ENCODE data around the gene TMEM131. TPM values are rescaled to one million over a fixed set of nuclear protein-coding genes. Genes with fewer than 3 reads are reported as not detected.
"Not testable (repeated sequence)": the region's sequence is repeated elsewhere in the genome, so short reads cannot be mapped to it uniquely, and the experiment has no call there.

TMEM131 gene
- total RNA-seq, 8 experiments from 2014 or later: 13.3 to 54.6 (median 20.2) TPM

- in situ Hi-C loops (cut with MboI; ENCODE audit: low pct_unique_long_range_greater_than_20kb in 2 of 9, low sequenced_read_pairs in 9 of 9, unreplicated experiment in 9 of 9): no loop called here
- H3K4me1 ChIP-seq (replicated peaks in 1 of 2): no peaks in the 10 kb centered on the region
- H3K4me3 ChIP-seq: no peak overlapping the region
- peak in 3 of 8 experiments; percentile 73 to 93 (median 83) for ATAC-seq (replicated peaks in 6 of 8)
- WGBS, 10 experiments: 0 to 100% (median 100%) methylated on average over 1 of the region's 1 CpG; no CpG with 5 or more reads in 1 of the 10 experiments
- no peak overlapping the region for H3K27ac ChIP-seq
Observed at GRCh38 chr2:97848306-97848705, 147.4 kb downstream of the TMEM131 start.

DNA sequence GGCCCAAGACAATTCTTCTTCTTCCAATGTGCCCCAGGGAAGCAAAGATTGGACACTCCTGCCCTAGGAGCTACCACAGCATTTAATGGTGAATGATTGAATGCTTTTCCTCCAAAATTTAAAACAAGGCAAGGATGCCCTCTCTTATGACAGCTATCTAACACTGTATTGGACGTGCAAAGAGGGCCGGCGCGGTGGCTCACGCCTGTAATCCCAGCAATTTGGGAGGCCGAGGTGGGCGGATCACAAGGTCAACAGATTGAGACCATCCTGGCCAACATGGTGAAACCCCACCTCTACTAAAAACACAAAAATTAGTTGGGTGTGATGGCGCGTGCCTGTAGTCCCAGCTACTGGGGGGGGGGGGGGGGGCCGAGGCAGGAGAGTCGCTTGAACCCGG lies 149.0 kb downstream of the TMEM131 start:
- 97 to 100% (median 100%) methylated on average over 1 to 7 of the region's 12 CpGs; no CpG with 5 or more reads in 3 of the 10 experiments for WGBS, 10 experiments
- H3K27ac ChIP-seq; H3K4me1 ChIP-seq (replicated peaks in 1 of 2); H3K4me3 ChIP-seq; in situ Hi-C loops (cut with MboI; ENCODE audit: low pct_unique_long_range_greater_than_20kb in 2 of 9, low sequenced_read_pairs in 9 of 9, unreplicated experiment in 9 of 9); ATAC-seq (replicated peaks in 6 of 8): not testable (repeated sequence)

- ATAC-seq (replicated peaks in 6 of 8): no peak
- Histone ChIP-seq H3K27ac (no peak overlapping the region), H3K4me1 (replicated peaks in 1 of 2) (no peaks in the 10 kb centered on the region), H3K4me3 (no peak overlapping the region)
- WGBS, 10 experiments: 68 to 100% (median 90%) methylated on average over 1 to 6 of the region's 6 CpGs
- in situ Hi-C loops (cut with MboI; ENCODE audit: low pct_unique_long_range_greater_than_20kb in 2 of 9, low sequenced_read_pairs in 9 of 9, unreplicated experiment in 9 of 9): no loop called here
Observed at GRCh38 chr2:97845818-97846217, 149.9 kb downstream of the TMEM131 start.

DNA sequence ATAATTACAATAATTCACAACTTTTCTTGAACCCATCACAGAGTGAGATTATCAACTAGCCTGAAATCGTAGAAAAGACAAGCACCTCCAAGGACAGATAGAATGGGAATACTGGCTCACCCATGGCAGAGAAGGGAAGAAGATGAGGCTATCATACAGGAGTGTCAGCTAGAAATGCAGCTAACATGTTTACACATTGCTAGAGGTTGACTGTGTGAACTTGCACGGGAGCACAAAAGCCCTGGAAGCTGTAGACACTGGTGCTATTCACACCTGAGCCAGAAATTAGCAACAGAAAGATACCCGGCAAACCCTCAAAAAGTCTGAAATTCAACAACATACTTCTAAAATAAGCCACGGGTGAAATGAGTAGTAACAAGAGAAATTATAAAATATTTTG lies 150.6 kb downstream of the TMEM131 start:
- ATAC-seq (replicated peaks in 6 of 8): no peak
- 52 to 96% (median 74%) methylated on average over 1 to 4 of the region's 4 CpGs for WGBS, 10 experiments
- H3K4me1 ChIP-seq (replicated peaks in 1 of 2): no peaks in the 10 kb centered on the region
- no peak overlapping the region for H3K27ac ChIP-seq
- no peak overlapping the region for H3K4me3 ChIP-seq
- in situ Hi-C loops (cut with MboI; ENCODE audit: low pct_unique_long_range_greater_than_20kb in 2 of 9, low sequenced_read_pairs in 9 of 9, unreplicated experiment in 9 of 9): no loop called here

GRCh38 chr2:97844311-97844859 lies 151.4 kb downstream of the TMEM131 start:
- Histone ChIP-seq H3K4me3 (no peak overlapping the region), H3K27ac (no peak overlapping the region), H3K4me1 (replicated peaks in 1 of 2) (no peaks in the 10 kb centered on the region)
- 10 to 100% (median 75%) methylated on average over 1 to 2 of the region's 2 CpGs; no CpG with 5 or more reads in 3 of the 10 experiments for WGBS, 10 experiments
- in situ Hi-C loops (cut with MboI; ENCODE audit: low pct_unique_long_range_greater_than_20kb in 2 of 9, low sequenced_read_pairs in 9 of 9, unreplicated experiment in 9 of 9): no loop called here
- peak in 1 of 8 experiments; percentile 20 for ATAC-seq (replicated peaks in 6 of 8)

DNA sequence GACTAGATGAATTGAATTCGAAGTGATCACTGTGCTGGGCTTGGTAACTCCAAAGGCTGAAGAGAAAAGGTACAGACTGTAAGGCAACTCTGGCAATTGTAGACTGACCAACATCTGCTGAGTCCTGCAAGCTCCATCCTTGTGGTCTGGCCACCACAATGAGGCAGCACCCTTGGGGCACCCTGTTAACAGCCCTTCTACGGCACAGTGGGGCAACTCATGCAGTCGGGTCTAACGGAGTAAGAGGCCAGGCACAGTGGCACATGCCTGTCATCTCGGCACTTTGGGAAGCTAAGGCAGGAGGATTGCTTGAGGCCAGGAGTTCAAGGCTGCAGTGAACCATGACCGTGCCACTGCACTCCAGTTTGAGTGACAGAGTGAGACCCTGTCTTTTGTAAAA lies 155.6 kb downstream of the TMEM131 start:
- H3K4me3 ChIP-seq: no peak overlapping the region
- no peak for ATAC-seq (replicated peaks in 6 of 8)
- in situ Hi-C loops (cut with MboI; ENCODE audit: low pct_unique_long_range_greater_than_20kb in 2 of 9, low sequenced_read_pairs in 9 of 9, unreplicated experiment in 9 of 9): no loop called here
- WGBS, 10 experiments: 78 to 100% (median 98%) methylated on average over 1 to 5 of the region's 6 CpGs; no CpG with 5 or more reads in 2 of the 10 experiments
- no peaks in the 10 kb centered on the region for H3K4me1 ChIP-seq (replicated peaks in 1 of 2)
- no peak overlapping the region for H3K27ac ChIP-seq

DNA sequence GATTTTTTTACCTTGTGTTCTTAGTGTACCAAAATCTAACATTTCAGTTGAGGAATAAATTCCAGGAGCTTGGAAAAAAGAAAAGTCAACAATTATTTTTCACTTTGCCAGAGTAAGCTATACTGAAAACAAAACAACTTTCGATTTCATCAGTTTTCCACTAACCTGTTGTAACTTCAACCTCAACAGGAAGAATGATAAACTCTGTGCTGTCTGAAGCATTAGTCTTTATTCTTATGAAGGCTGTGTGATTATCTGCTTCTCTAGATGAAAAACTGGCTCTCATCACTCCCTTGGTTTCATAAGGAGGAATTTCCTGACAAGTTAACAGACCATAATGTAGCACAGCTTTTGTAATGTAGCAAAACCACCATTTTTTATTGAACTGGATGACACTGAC lies 161.1 kb downstream of the TMEM131 start:
- no peak overlapping the region for H3K27ac ChIP-seq
- no peak for ATAC-seq (replicated peaks in 6 of 8)
- 50 to 100% (median 82%) methylated on average over 1 of the region's 1 CpG; no CpG with 5 or more reads in 2 of the 10 experiments for WGBS, 10 experiments
- H3K4me3 ChIP-seq: no peak overlapping the region
- in situ Hi-C loops (cut with MboI; ENCODE audit: low pct_unique_long_range_greater_than_20kb in 2 of 9, low sequenced_read_pairs in 9 of 9, unreplicated experiment in 9 of 9): no loop called here
- H3K4me1 ChIP-seq (replicated peaks in 1 of 2): no peaks in the 10 kb centered on the region

- peak in 4 of 8 experiments; percentile 33 to 66 (median 54) for ATAC-seq (replicated peaks in 6 of 8)
- Histone ChIP-seq H3K4me1 (replicated peaks in 1 of 2) (no peaks in the 10 kb centered on the region), H3K27ac (no peak overlapping the region), H3K4me3 (no peak overlapping the region)
- in situ Hi-C loops (cut with MboI; ENCODE audit: low pct_unique_long_range_greater_than_20kb in 2 of 9, low sequenced_read_pairs in 9 of 9, unreplicated experiment in 9 of 9): no loop called here
- 67 to 100% (median 86%) methylated on average over 1 to 2 of the region's 2 CpGs for WGBS, 10 experiments
Observed at GRCh38 chr2:97831121-97831520, 164.6 kb downstream of the TMEM131 start.

DNA sequence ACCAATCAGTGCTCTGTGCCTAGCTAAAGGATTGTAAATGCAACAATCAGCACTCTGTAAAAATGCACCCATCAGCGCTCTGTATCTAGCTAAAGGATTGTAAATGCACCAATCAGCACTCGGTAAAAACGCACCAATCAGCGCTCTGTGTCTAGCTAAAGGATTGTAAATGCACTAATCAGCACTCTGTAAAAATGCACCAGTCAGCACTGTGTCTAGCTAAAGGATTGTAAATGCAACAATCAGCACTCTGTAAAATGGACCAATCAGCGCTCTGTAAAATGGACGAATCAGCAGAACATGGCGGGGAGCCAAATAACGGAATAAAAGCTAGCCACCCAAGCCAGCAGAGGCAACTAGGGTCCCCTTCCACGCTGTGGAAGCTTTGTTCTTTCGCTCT lies 166.5 kb downstream of the TMEM131 start:
- ATAC-seq (replicated peaks in 6 of 8); H3K4me3 ChIP-seq; H3K4me1 ChIP-seq (replicated peaks in 1 of 2); in situ Hi-C loops (cut with MboI; ENCODE audit: low pct_unique_long_range_greater_than_20kb in 2 of 9, low sequenced_read_pairs in 9 of 9, unreplicated experiment in 9 of 9); H3K27ac ChIP-seq: not testable (repeated sequence)
- 87 to 100% (median 97%) methylated on average over 4 to 9 of the region's 10 CpGs; no CpG with 5 or more reads in 3 of the 10 experiments for WGBS, 10 experiments

GRCh38 chr2:97827013-97827412 lies 168.7 kb downstream of the TMEM131 start:
- in situ Hi-C loops (cut with MboI; ENCODE audit: low pct_unique_long_range_greater_than_20kb in 2 of 9, low sequenced_read_pairs in 9 of 9, unreplicated experiment in 9 of 9); H3K27ac ChIP-seq; H3K4me1 ChIP-seq (replicated peaks in 1 of 2); H3K4me3 ChIP-seq; ATAC-seq (replicated peaks in 6 of 8): not testable (repeated sequence)
- WGBS, 10 experiments: 80 to 100% (median 100%) methylated on average over 1 to 16 of the region's 19 CpGs; no CpG with 5 or more reads in 3 of the 10 experiments

GRCh38 chr2:97826266-97826847 lies 169.4 kb downstream of the TMEM131 start:
- in situ Hi-C loops (cut with MboI; ENCODE audit: low pct_unique_long_range_greater_than_20kb in 2 of 9, low sequenced_read_pairs in 9 of 9, unreplicated experiment in 9 of 9); H3K4me1 ChIP-seq (replicated peaks in 1 of 2); H3K4me3 ChIP-seq; H3K27ac ChIP-seq; ATAC-seq (replicated peaks in 6 of 8): not testable (repeated sequence)
- WGBS, 10 experiments: 92 to 100% (median 97%) methylated on average over 2 to 3 of the region's 3 CpGs; no CpG with 5 or more reads in 1 of the 10 experiments

- in situ Hi-C loops (cut with MboI; ENCODE audit: low pct_unique_long_range_greater_than_20kb in 2 of 9, low sequenced_read_pairs in 9 of 9, unreplicated experiment in 9 of 9): loop anchor here in 4 of 9 experiments (25.0 kb wide), 1 partner anchor 563 kb away; no protein-coding TSS in a partner anchor
Observed at GRCh38 chr2:97824011-97824410, 171.7 kb downstream of the TMEM131 start.

GRCh38 chr2:97821862-97822261 lies 173.9 kb downstream of the TMEM131 start:
- H3K4me3 ChIP-seq; H3K27ac ChIP-seq; H3K4me1 ChIP-seq (replicated peaks in 1 of 2); ATAC-seq (replicated peaks in 6 of 8): not testable (repeated sequence)
- WGBS, 10 experiments: 80 to 100% (median 100%) methylated on average over 1 to 5 of the region's 6 CpGs; no CpG with 5 or more reads in 5 of the 10 experiments
- in situ Hi-C loops (cut with MboI; ENCODE audit: low pct_unique_long_range_greater_than_20kb in 2 of 9, low sequenced_read_pairs in 9 of 9, unreplicated experiment in 9 of 9): loop anchor here in 4 of 9 experiments (25.0 kb wide), 1 partner anchor 565 kb away; no protein-coding TSS in a partner anchor

More at GRCh38 chr2:97824011-97824410, 171.7 kb downstream of the TMEM131 start:
- not testable (repeated sequence) for H3K27ac ChIP-seq; H3K4me1 ChIP-seq (replicated peaks in 1 of 2); ATAC-seq (replicated peaks in 6 of 8); H3K4me3 ChIP-seq
- WGBS, 10 experiments: 85 to 100% (median 100%) methylated on average over 1 to 2 of the region's 2 CpGs; no CpG with 5 or more reads in 7 of the 10 experiments
